ENCODE results near the gene MINPP1.

DNA sequence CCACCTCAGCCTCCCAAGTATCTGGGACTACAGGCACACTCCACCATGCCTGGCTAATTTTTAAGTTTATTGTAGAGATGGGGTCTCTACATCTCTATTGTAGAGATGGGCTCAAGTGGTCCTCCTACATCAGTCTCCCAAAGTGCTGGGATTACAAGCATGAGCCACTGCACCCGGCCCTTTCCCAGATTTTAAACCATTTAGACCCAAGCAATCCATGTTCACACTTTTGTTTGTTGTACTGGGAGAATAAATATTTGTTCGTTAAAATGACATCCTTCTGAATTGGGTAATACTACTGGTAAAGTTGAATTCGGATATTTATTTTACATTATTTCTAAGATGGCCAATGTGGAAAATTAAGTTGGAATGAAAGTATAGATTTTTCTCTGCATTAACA is 52.7 kb downstream of the MINPP1 start:
- TF ChIP-seq, protein P1, sequence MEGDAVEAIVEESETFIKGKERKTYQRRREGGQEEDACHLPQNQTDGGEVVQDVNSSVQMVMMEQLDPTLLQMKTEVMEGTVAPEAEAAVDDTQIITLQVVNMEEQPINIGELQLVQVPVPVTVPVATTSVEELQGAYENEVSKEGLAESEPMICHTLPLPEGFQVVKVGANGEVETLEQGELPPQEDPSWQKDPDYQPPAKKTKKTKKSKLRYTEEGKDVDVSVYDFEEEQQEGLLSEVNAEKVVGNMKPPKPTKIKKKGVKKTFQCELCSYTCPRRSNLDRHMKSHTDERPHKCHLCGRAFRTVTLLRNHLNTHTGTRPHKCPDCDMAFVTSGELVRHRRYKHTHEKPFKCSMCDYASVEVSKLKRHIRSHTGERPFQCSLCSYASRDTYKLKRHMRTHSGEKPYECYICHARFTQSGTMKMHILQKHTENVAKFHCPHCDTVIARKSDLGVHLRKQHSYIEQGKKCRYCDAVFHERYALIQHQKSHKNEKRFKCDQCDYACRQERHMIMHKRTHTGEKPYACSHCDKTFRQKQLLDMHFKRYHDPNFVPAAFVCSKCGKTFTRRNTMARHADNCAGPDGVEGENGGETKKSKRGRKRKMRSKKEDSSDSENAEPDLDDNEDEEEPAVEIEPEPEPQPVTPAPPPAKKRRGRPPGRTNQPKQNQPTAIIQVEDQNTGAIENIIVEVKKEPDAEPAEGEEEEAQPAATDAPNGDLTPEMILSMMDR (IDR thresholded peaks at IDR 0.05) = no peak
- TF ChIP-seq POLR2A (IDR thresholded peaks at IDR 0.05) = no peak
